Hematopoietic multipotent progenitor cell treated with erythropoietin and hydrocortisone succinate and interleukin-3 and kit ligand, for 4 days (in vitro differentiated cells): Measurements from ENCODE around the gene LIME1.
"Not testable (repeated sequence)": the region's sequence is repeated elsewhere in the genome, so short reads cannot be mapped to it uniquely, and the experiment has no call there.

Source experiments
- DNase-seq: peaks from one replicate; pipeline ENCODE4 v3.0.0-alpha.2; 2015

The LIME1 gene

DNA sequence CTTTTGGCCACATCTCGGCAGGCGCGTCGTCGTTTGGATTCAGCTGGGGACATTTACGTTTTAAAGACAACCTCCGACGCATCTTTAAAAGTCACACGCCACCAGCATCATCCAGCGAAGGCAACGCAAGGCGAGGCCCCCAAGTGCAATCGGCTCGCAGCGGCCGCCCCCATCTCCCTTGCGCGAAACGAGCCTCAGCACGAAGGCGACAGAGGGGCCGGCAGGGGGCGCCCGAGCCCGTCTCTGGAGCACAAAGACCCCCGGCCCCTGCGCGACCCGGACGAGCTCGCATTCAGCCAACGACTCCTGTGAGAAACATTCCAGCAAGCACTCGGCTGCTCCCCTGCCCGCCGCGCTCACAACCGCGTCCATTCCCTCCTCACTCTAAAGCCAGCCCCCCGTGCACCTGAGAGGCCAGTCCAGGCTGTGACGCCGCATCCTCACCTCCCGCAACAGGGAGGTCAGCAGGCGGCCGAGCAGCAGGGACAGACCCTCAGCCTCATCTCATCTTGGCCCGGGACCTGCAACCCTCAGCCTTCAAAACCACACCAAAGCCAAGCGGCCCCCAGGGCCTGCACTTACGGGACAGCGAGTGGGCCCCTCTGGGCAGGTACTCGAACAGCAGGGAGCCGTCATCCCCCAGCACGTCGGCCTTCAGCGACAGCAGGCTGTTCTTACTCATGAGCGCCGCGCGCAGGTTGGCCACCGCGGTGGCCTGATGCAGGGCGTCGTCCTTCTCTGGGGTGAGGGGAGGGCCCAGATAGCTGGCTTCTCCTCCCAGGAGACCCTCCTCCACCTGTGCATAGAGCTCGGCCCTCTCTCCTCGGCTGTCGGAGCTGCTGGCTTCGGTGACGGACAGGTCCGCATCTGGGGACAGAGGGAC lies 38.9 kb downstream of the LIME1 start:
- DNase-seq = peak; percentile 41

DNA sequence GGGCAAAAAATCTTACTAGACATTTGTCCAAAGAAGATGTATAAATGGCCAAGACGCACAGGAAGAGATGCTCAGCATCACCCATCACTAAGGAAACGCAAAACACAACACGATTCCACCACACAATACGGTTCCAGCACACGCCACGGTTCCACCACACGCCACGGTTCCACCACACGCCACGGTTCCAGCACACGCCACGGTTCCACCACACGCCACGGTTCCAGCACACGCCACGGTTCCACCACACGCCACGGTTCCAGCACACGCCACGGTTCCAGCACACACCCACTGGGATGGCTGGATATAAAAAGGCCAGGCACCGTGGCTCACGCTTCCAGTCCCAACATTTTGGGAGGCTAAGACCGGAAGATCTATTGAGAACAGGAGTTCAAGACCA lies 40.4 kb downstream of the LIME1 start:
- DNase-seq = not testable (repeated sequence)

DNA sequence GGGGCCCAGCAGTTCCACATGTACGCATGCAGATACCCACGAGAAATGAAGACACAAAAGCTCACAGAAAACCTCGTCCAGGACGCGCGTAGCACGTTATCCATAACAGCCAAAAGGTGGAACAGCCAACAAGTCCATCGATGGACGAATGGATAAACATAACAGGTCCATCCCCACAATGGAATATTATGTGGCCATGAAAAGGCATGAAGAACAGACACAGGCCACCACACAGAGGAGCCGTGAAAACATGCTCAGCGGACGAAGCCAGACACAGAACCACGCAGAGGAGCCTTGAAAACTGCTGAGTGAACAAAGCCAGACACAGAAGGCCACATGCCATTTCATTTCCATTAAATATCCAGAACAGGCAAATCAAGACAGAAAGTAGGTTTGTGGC lies 41.1 kb downstream of the LIME1 start:
- no peak for DNase-seq

DNA sequence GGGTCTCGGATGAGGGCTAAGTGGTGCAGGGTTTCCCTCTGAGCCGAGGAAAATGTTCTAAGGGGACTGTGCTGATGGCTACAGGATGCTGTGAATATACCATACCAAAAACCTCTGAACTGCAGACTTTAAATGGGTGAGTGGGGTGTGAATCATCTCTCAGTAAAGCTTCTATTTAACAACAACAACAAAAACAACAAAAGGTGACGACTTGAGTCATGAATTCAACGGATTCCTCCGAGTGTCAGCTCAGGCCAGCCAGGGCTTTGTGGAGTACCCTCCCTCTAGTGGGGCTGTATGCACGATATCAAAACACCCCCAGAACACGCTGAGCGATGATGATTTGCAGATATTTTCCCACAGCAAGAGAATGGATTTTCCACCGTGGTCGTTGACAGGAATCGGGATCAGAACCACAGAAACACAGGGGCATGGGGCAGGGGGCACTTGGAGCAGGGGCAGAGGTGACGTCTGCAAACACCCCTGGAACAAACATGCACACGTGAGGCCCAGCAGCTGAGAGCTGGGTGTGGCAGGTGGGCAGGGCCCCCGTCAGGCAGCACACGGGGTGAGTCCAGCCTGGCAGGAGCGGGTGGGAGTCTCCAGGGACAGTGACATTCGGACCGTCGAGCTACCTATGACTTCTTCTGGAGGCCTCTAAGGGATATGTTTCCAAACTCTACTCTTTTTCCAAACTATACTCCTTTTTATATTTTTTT lies 41.7 kb downstream of the LIME1 start:
- no peak for DNase-seq

DNA sequence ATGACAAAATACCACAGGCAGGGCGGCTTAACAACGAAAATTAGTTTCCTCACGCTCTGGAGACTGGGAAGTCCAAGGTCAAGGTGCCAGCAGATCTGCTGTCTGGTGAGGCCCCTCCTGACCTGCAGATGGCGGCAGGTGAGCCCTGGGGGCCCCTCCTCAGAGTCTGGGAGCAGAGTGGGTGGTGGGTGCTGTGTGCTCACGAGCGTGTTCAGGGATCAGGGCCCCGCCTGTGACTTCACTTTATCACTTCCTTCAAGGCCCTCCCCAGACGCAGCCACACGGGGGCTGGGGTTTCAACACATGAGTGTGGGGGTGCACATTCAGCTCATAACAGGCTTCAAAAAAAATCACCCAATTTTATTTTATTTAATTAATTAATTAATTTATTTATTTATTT lies 42.4 kb downstream of the LIME1 start:
- peak; percentile 30 for DNase-seq

DNA sequence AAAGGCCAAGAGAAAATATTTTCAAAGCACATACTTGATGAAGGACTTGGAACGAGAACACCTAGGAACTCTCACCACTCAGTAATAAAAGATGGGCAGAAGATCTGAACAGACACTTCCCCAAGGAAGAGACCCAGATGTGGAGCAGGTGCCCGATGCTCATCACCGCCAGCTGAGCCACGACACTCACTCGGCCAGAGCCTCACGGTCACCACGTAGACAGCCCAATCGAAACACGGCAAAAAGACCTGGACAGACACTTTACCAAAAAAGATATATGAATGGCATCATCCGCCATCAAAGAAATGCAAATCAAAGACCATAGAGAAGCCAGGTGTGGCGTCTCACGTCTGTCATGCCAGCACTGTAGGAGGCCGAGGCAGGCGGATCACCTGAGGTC lies 44.7 kb downstream of the LIME1 start:
- DNase-seq = no peak

DNA sequence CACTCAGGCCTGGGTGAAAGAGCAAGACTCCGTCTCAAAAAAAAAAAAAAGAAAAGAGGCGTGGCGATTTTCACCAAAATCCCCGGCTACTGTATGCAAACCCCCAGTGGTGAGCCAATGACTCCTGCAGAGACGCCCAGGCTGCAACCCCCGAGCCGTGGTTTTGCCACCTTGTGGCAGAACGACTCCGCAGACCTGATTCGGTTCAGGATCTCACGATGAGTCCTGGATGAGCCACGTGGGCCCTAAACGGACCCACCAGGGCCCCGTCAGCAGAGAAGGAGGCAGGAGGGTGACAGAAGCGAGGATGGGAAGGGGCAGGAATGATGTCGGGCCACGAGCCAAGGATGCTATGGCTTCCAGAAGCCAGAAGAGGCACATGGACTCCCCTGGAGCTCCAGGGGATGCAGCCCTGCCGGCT lies 45.6 kb downstream of the LIME1 start:
- DNase-seq = no peak

DNA sequence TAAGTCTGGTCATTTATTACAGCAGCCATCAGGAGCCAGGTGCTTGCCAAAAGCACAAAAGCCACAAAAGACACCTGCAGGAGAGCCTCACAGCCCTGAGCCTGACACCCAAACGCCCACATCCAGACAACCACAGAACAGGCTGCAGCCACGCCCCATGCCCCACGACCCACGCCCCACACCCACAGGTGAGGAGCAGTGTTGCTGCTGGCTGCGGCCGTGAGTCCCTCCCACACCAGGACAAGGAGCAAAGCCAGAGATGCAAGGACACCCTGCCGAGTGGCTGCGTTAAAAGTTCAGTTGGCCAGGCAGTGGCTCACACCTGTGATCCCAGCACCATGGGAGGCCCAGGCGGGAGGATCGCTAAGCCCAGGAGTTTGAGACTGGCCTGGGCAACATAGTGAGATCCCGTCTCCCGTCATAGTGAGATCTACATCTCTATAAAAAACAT lies 46.1 kb downstream of the LIME1 start:
- no peak for DNase-seq

DNA sequence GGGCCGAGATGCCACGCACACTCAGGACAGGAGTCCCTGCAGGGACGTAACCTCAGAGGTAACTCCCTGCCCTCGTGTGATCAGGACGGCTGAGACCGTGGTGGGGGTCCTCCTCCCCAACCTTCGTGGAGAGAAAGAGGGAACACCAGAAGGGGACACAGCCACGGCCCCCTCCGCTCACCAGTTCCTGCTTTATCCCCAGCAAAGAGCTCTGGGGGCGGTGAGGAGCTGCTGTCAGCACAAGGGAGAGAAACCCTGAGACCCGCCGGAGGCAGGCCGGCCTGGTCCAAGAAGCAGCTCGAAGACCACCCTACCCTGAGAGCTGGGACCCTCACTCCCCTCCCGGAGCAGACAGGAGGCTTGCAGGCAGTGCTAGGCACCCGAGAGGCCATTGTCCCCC lies 47.5 kb downstream of the LIME1 start:
- DNase-seq = no peak

DNA sequence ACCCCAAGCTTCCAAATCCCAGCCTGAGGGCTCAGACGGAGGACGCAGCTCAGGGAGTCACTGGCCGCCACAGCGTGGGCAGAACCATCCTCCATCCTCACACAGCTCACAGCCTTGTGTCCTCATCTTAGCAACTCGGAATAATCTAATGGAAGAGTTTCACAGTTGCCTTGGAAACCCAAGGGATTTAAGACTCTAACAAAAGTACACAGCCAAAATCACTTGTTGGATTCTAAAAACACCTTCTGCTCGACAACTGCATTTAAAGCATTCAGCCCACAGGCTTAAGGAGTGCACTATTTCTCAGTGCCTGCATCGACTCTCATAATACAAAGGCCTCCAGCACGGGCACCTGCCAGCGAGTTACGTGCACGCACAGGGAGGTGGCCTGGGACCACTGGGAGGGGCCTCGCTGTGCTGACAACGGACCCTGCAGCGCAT lies 49.2 kb downstream of the LIME1 start:
- no peak for DNase-seq

DNA sequence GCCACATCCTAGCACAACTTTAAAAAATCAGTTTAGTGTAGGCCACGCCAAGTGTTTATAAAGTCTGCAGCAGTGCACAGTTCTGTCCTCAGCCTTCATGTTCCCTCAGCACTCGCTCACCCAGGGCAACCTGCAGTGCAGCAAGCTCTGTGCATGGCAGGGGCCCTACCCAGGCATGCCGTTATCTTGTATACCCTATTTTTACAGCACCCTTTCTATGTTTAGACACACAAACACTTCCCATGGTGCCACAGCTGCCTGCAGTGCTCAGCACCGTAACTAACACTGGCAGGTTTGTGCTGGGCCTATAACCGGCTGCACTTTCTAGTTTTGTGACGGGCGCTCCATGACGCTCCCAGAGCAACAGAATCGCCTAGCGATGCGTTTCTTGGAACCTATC lies 50.8 kb downstream of the LIME1 start:
- no peak for DNase-seq

DNA sequence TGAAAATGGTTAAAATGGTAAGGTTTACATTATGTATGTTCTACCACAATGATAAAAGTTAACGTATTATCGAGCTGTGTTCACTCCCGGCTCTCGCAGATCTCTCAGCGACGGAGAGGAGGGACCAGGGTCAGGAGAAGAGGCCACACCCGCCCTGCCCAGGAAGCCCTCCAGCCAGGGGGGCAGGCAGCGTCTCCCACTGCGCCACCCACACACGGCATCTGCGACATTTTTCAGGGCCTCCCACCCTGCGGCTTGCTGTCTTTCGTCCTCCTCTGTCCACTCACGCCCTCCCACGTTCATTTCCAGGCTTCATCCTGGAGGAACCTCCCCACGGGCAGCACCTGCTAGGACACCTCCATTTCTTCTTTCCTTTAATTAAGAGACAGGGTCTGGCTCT lies 51.3 kb downstream of the LIME1 start:
- DNase-seq = no peak
